T-helper 2 cell treated with Interferon-gamma antibody and Interleukin-4, amounts not matched to agents 5 μg/mL and 100 μg/mL, for 36 hours (primary cell): Measurements from ENCODE around the gene APP.
A peak's percentile ranks its signal among the peaks of the same experiment; 100 is the strongest.
"Not testable (repeated sequence)": the region's sequence is repeated elsewhere in the genome, so short reads cannot be mapped to it uniquely, and the experiment has no call there.

Source experiments
- DNase-seq: peaks from one replicate; pipeline ENCODE4 v3.0.0; 2021; ENCODE audit warnings: low spot score
- H3K27ac Mint-ChIP-seq: one replicate; pipeline ENCODE4 v1.8.0; 2021; ENCODE audit warnings: mild to moderate bottlenecking, mixed read lengths
- H3K27me3 Mint-ChIP-seq: one replicate; pipeline ENCODE4 v1.8.0; 2021; ENCODE audit warnings: low read depth, mixed read lengths
- H3K36me3 Mint-ChIP-seq: one replicate; pipeline ENCODE4 v1.8.0; 2021; ENCODE audit warnings: low read depth, mixed read lengths
- H3K4me1 Mint-ChIP-seq: one replicate; pipeline ENCODE4 v1.8.0; 2021; ENCODE audit warnings: low read depth, mixed read lengths
- H3K4me3 Mint-ChIP-seq: one replicate; pipeline ENCODE4 v1.8.0; 2022; ENCODE audit warnings: mild to moderate bottlenecking, moderate library complexity, mixed read lengths
- H3K9me3 Mint-ChIP-seq: one replicate; pipeline ENCODE4 v1.8.0; 2021; ENCODE audit warnings: mixed read lengths

APP gene

GRCh38 chr21:26148071-26148839, 22.3 kb downstream of the APP start:
- H3K4me1 Mint-ChIP-seq, result peaks cover 15% of the 10 kb centered on the region
- DNase-seq, result no peak

DNA sequence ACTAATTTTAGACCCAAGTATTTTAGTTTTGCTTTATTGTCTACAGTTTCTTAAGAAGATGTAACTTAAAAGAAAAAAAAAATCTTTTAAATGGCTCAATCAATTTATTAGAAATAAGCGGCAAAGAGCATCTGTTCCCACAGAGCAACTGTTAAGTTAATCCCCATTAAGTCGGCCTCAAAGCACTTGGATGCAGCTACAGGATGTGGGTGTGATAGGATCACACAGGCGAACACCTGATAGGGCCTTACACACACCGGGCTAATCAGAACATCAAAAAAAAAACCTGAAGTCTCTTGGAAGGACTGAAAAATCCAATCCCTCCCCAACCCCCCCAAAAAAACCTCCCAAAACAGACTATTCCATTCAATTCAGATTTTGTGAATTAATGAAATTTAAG, 23.0 kb downstream of the APP start:
- H3K9me3 Mint-ChIP-seq, result no peaks in the 10 kb centered on the region
- H3K36me3 Mint-ChIP-seq, result no peaks in the 10 kb centered on the region
- peak overlapping the region; percentile 8 for H3K4me3 Mint-ChIP-seq
- H3K4me1 Mint-ChIP-seq, result peaks cover 15% of the 10 kb centered on the region
- H3K27me3 Mint-ChIP-seq, result no peaks in the 10 kb centered on the region
- no peak overlapping the region for H3K27ac Mint-ChIP-seq
- no peak for DNase-seq

More at GRCh38 chr21:26148071-26148839, 22.3 kb downstream of the APP start:
- Mint-ChIP-seq H3K36me3 (no peaks in the 10 kb centered on the region), H3K4me3 (peak overlapping the region; percentile 8), H3K27ac (no peak overlapping the region), H3K9me3 (no peaks in the 10 kb centered on the region), H3K27me3 (no peaks in the 10 kb centered on the region)

GRCh38 chr21:26146681-26147080, 23.9 kb downstream of the APP start:
- H3K27ac Mint-ChIP-seq, result no peak overlapping the region
- H3K9me3 Mint-ChIP-seq, result no peaks in the 10 kb centered on the region
- DNase-seq, result no peak
- H3K4me1 Mint-ChIP-seq, result peaks cover 15% of the 10 kb centered on the region
- no peaks in the 10 kb centered on the region for H3K27me3 Mint-ChIP-seq
- H3K4me3 Mint-ChIP-seq, result no peak overlapping the region
- H3K36me3 Mint-ChIP-seq, result no peaks in the 10 kb centered on the region

GRCh38 chr21:26144031-26144430, 26.5 kb downstream of the APP start:
- DNase-seq, result no peak
- peaks cover 5% of the 10 kb centered on the region for H3K36me3 Mint-ChIP-seq
- H3K27ac Mint-ChIP-seq, result no peak overlapping the region

DNA sequence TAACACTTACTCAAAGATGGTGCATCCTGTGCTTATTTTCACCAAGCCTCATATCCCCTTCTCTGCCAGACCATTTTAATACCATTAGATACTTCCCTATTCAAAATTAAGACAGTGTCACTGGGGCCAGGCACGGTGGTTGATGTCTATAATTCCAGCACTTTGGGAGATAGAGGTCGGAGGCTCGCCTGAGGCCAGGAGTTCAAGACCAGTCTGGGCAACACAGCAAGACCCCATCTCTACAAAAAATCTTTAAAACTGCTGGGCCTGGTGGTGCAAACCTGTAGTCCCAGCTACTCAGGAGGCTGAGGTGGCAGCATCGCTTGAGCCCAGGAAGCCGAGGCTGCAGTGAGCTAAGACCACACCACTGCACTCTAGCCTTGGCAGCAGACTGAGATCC, 28.2 kb downstream of the APP start:
- Mint-ChIP-seq H3K4me1 (peaks cover 9% of the 10 kb centered on the region), H3K27ac (no peak overlapping the region), H3K4me3 (no peak overlapping the region), H3K9me3 (no peaks in the 10 kb centered on the region), H3K36me3 (peaks cover 6% of the 10 kb centered on the region), H3K27me3 (no peaks in the 10 kb centered on the region)
- no peak for DNase-seq

More at GRCh38 chr21:26144031-26144430, 26.5 kb downstream of the APP start:
- Mint-ChIP-seq H3K4me1 (peaks cover 19% of the 10 kb centered on the region), H3K27me3 (no peaks in the 10 kb centered on the region), H3K9me3 (no peaks in the 10 kb centered on the region), H3K4me3 (no peak overlapping the region)

DNA sequence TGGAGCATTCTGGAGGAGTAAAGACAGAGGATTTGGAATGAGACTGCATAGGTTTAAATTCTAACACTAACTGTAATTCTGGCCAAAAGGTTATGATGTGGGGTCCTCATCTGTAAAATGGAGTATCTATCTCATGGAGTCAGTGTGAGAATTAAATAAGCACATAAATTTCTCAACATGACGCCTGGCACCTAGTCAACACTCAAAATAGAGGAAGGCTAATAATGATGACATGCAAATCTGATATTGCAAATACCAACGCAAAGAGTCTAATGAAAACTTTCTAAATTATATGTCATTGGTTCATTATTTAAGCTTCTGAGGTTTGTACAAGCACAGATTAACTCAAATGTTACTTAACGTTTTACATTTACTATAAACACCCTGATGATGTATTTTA, 29.6 kb downstream of the APP start:
- no peak overlapping the region for H3K27ac Mint-ChIP-seq
- peaks cover 6% of the 10 kb centered on the region for H3K36me3 Mint-ChIP-seq
- DNase-seq, result no peak
- no peaks in the 10 kb centered on the region for H3K27me3 Mint-ChIP-seq
- H3K4me1 Mint-ChIP-seq, result peaks cover 21% of the 10 kb centered on the region
- H3K4me3 Mint-ChIP-seq, result no peak overlapping the region
- no peaks in the 10 kb centered on the region for H3K9me3 Mint-ChIP-seq

DNA sequence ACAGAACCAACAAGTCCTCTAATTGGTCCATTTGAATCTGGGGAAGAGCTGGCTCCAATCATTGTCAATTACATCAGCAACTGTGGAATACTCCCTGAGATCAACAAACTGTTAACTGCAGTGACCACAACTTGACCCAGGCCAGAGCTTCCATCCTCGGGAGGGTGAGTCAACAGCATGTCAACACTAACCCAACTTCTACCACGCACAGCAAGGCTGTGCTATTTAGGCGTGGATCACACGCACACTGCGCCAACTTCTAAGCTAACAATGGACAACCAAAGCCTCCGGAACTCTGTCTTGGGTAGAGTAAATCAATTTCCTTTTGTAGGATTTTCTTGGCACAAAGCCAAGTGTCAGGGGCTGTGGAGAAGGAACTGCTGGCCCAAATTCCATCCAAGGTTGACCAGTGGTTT, 30.4 kb downstream of the APP start:
- H3K27me3 Mint-ChIP-seq, result no peaks in the 10 kb centered on the region
- peaks cover 22% of the 10 kb centered on the region for H3K4me1 Mint-ChIP-seq
- H3K4me3 Mint-ChIP-seq, result no peak overlapping the region
- H3K9me3 Mint-ChIP-seq, result no peaks in the 10 kb centered on the region
- no peak for DNase-seq
- H3K27ac Mint-ChIP-seq, result no peak overlapping the region
- H3K36me3 Mint-ChIP-seq, result peaks cover 6% of the 10 kb centered on the region

GRCh38 chr21:26138615-26139257, 31.8 kb downstream of the APP start:
- H3K36me3 Mint-ChIP-seq, result peaks cover 6% of the 10 kb centered on the region

DNA sequence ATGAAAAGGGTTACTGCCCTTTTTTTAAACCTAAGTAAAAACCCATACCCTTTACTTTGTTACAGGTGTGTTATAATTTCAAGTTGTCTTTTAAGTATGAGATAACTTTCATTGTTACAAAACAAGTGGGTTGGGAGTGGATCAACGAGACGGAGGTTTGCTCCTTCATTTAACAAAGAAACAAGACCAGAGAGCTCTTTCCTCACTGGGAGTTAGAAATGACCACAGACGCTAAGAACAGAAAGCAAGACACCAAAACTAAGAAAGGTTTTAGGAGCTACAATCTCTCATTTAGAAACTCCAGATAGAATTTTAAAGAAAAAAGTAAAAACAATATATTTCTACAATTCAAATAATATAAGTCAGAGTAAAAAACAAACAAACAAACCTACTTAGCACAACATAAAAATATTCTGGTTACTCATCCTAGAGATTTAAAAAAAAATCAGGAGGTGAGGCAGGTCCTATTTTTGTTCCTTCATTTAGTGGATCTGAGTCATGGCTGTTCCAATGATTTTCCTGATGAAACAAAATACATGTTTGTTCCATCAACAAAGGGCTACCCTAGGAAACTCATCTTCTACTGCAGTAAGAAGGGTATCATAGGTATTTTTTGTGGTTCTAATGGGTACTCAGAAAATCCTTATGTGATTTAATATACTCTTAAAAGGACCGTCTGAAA, 33.0 kb downstream of the APP start:
- no peaks in the 10 kb centered on the region for H3K9me3 Mint-ChIP-seq
- H3K4me1 Mint-ChIP-seq, result peaks cover 21% of the 10 kb centered on the region
- no peak overlapping the region for H3K27ac Mint-ChIP-seq
- DNase-seq, result no peak
- no peak overlapping the region for H3K4me3 Mint-ChIP-seq
- peaks cover 6% of the 10 kb centered on the region for H3K36me3 Mint-ChIP-seq
- H3K27me3 Mint-ChIP-seq, result no peaks in the 10 kb centered on the region

More at GRCh38 chr21:26138615-26139257, 31.8 kb downstream of the APP start:
- DNase-seq, result no peak
- H3K27ac Mint-ChIP-seq, result no peak overlapping the region
- H3K9me3 Mint-ChIP-seq, result no peaks in the 10 kb centered on the region
- H3K4me3 Mint-ChIP-seq, result no peak overlapping the region
- no peaks in the 10 kb centered on the region for H3K27me3 Mint-ChIP-seq
- peaks cover 21% of the 10 kb centered on the region for H3K4me1 Mint-ChIP-seq

- peak; percentile 12 for DNase-seq
- Mint-ChIP-seq H3K27me3 (no peaks in the 10 kb centered on the region), H3K36me3 (peaks cover 6% of the 10 kb centered on the region), H3K27ac (no peak overlapping the region), H3K4me1 (peaks cover 21% of the 10 kb centered on the region), H3K9me3 (no peaks in the 10 kb centered on the region), H3K4me3 (peak overlapping the region; percentile 66)
Observed at GRCh38 chr21:26136671-26137070, 33.9 kb downstream of the APP start.

DNA sequence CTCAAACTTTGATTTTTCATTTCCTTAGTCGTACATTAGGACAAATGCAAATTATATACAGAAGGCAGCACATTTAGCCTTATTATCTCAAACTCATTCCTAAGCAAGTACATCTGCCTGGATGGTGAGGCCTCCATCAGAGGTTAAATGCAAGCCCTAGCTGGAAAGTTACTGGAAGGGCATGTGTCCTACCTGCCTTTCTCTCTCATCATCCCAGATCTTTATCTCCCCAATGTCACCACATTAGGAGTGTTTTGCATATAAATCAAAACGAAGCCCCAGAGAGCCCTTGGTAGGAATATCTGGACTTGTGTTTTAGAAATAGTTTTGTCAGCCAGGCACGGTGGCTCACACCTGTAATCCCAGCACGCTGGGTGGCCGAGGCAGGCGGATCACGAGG, 35.0 kb downstream of the APP start:
- H3K4me3 Mint-ChIP-seq, result no peak overlapping the region
- H3K36me3 Mint-ChIP-seq, result peaks cover 6% of the 10 kb centered on the region
- H3K4me1 Mint-ChIP-seq, result peaks cover 21% of the 10 kb centered on the region
- no peaks in the 10 kb centered on the region for H3K9me3 Mint-ChIP-seq
- H3K27me3 Mint-ChIP-seq, result no peaks in the 10 kb centered on the region
- DNase-seq, result no peak
- no peak overlapping the region for H3K27ac Mint-ChIP-seq

DNA sequence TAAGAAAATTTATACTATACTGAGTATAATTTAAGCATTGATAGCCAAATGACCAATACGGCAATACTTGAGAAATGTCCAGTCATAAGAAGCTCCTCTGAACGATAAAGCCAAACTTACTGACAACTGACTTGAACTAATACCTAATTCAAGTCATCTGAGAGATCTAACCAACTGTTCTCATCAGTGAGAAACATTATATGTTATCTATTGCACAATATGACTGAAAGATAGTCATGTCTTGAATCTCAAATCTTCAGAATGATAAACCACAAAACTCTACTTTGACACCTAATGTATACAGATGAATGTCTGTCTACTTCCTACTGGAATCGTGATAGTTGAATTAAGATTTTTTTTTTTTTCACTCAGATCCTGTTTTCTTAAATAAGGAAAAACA, 39.0 kb downstream of the APP start:
- Mint-ChIP-seq H3K4me1 (peaks cover 6% of the 10 kb centered on the region), H3K4me3 (no peak overlapping the region), H3K27me3 (no peaks in the 10 kb centered on the region), H3K27ac (no peak overlapping the region), H3K36me3 (no peaks in the 10 kb centered on the region), H3K9me3 (no peaks in the 10 kb centered on the region)
- DNase-seq, result no peak

GRCh38 chr21:26131053-26131452, 39.5 kb downstream of the APP start:
- H3K27me3 Mint-ChIP-seq, H3K27ac Mint-ChIP-seq, H3K36me3 Mint-ChIP-seq, H3K4me3 Mint-ChIP-seq, H3K9me3 Mint-ChIP-seq, DNase-seq, H3K4me1 Mint-ChIP-seq: not testable (repeated sequence)

DNA sequence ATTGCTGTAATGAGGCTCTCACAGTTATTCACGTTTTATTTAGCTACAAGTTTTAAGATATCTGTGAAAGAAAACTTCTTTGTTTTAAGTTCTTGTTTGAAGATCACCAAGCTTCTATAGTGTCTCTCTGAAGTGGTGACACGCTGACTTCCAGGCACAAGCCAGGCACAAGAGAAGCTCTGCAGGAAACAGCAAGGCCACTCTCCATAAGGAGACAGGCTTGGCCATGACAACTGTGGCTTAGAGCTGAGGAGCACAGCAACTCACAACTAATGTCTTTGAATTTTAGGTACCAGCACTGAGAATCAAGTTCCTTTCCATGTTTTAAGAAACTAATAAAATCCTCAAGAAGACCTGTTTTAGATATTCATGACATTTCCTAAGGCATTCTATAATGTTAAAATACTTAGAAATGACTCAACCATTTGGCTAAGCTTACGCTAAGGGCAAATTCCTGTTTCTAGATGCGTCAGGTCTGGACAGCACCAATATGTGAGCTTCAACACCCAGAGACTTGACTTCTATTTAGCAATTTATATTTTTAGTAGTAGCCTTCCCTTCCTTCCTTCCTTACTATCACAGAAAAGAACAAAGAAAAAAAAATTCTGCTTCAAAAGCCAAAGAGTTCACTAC, 40.2 kb downstream of the APP start:
- Mint-ChIP-seq H3K27ac (no peak overlapping the region), H3K9me3 (no peaks in the 10 kb centered on the region), H3K36me3 (no peaks in the 10 kb centered on the region), H3K4me1 (no peaks in the 10 kb centered on the region), H3K27me3 (no peaks in the 10 kb centered on the region), H3K4me3 (no peak overlapping the region)
- no peak for DNase-seq
